GM21717 (cell line): Measurements from ENCODE around the gene TOMM5.
"Not testable (repeated sequence)": the region's sequence is repeated elsewhere in the genome, so short reads cannot be mapped to it uniquely, and the experiment has no call there.

Source experiments
- ATAC-seq: cut with Tn5 transposase; IDR thresholded peaks from one replicate; pipeline ENCODE4 v1.9.1; 2021; ENCODE audit warnings: mild to moderate bottlenecking, moderate library complexity; ENCODE audit not compliant: unreplicated experiment

Gene TOMM5

GRCh38 chr9:37617161-37617560 is 24.8 kb upstream of the TOMM5 start:
- ATAC-seq = no peak

GRCh38 chr9:37611961-37612360 is 19.6 kb upstream of the TOMM5 start:
- ATAC-seq = no peak

GRCh38 chr9:37611014-37611413 is 18.6 kb upstream of the TOMM5 start:
- no peak for ATAC-seq

- no peak for ATAC-seq
These were observed 17.5 kb upstream of the TOMM5 start for GRCh38 chr9:37609735-37610397.

GRCh38 chr9:37608250-37608649 is 15.9 kb upstream of the TOMM5 start:
- ATAC-seq = no peak

- ATAC-seq = no peak
These were observed 11.9 kb upstream of the TOMM5 start for GRCh38 chr9:37604296-37604695.

GRCh38 chr9:37602817-37603216 is 10.4 kb upstream of the TOMM5 start:
- ATAC-seq = no peak

- ATAC-seq = not testable (repeated sequence)
These were observed 9.7 kb upstream of the TOMM5 start for GRCh38 chr9:37602061-37602460.

- no peak for ATAC-seq
These were observed 4.1 kb upstream of the TOMM5 start for GRCh38 chr9:37596504-37596903.

- no peak for ATAC-seq
These were observed 1.6 kb upstream of the TOMM5 start for GRCh38 chr9:37593883-37594448.

- no peak for ATAC-seq
These were observed 4.9 kb downstream of the TOMM5 start for GRCh38 chr9:37587521-37587920.

GRCh38 chr9:37583522-37584121 is 8.8 kb downstream of the TOMM5 start:
- no peak for ATAC-seq

- ATAC-seq = no peak
These were observed 9.7 kb downstream of the TOMM5 start for GRCh38 chr9:37582548-37583157.

- ATAC-seq = peak; percentile 71
These were observed 16.3 kb downstream of the TOMM5 start, which contains the start of gene FBXO10 for GRCh38 chr9:37575921-37576721. Gene FBXO10 (minus strand): TSS chr9:37576380. CDS start chr9:37541768, 34,612 bp downstream.

GRCh38 chr9:37575511-37575914 is 16.9 kb downstream of the TOMM5 start:
- peak; percentile 60 for ATAC-seq

GRCh38 chr9:37575001-37575400 is 17.4 kb downstream of the TOMM5 start:
- no peak for ATAC-seq

- no peak for ATAC-seq
These were observed 18.1 kb downstream of the TOMM5 start for GRCh38 chr9:37574241-37574721.

- ATAC-seq = no peak
These were observed 21.1 kb downstream of the TOMM5 start for GRCh38 chr9:37571282-37571681.

GRCh38 chr9:37566716-37567115 is 25.7 kb downstream of the TOMM5 start:
- ATAC-seq = no peak

GRCh38 chr9:37565661-37566618 is 26.5 kb downstream of the TOMM5 start:
- ATAC-seq = peak; percentile 82
